ENCODE results near the gene DUXA. TPM values are rescaled to one million over a fixed set of nuclear protein-coding genes. Genes with fewer than 3 reads are reported as not detected.
"Not testable (repeated sequence)": the region's sequence is repeated elsewhere in the genome, so short reads cannot be mapped to it uniquely, and the experiment has no call there.

The DUXA gene
- total RNA-seq, 2 donors from 2014 or later, result not detected

DNA sequence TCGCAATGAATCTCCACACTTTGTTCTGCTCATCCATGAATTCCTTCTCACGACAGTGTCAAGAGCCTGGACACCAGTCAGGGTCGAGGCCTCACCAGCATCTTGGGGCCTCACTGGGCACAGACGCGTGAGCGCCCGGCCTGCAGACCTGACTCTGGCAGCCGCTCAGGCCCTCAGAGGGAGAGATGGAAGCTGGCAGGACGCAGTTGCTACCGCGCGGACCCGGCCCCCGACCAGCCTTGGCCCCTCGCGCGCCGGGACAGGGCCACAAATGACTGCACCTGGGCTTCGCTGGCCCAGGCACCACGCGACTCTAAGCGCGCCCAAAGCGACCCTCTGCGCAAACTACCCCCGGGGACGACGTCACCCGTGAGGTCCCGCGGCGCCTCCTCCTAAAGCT is 48.4 kb downstream of the DUXA start:
- ATAC-seq (ENCODE audit: insufficient number of reproducible peaks, low FRiP score, low read depth), result no peak
- TF ChIP-seq, protein P1, sequence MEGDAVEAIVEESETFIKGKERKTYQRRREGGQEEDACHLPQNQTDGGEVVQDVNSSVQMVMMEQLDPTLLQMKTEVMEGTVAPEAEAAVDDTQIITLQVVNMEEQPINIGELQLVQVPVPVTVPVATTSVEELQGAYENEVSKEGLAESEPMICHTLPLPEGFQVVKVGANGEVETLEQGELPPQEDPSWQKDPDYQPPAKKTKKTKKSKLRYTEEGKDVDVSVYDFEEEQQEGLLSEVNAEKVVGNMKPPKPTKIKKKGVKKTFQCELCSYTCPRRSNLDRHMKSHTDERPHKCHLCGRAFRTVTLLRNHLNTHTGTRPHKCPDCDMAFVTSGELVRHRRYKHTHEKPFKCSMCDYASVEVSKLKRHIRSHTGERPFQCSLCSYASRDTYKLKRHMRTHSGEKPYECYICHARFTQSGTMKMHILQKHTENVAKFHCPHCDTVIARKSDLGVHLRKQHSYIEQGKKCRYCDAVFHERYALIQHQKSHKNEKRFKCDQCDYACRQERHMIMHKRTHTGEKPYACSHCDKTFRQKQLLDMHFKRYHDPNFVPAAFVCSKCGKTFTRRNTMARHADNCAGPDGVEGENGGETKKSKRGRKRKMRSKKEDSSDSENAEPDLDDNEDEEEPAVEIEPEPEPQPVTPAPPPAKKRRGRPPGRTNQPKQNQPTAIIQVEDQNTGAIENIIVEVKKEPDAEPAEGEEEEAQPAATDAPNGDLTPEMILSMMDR (IDR thresholded peaks at IDR 0.05), result no peak
- H3K4me1 ChIP-seq (ENCODE audit: control insufficient read depth in 1 of 2, low read depth in 2 of 2), result no peaks in the 10 kb centered on the region

GRCh38 chr19:57113501-57113900 is 53.8 kb downstream of the DUXA start:
- not testable (repeated sequence) for H3K27ac ChIP-seq; H3K36me3 ChIP-seq; H3K4me3 ChIP-seq; H3K4me1 ChIP-seq (ENCODE audit: control insufficient read depth in 1 of 2, low read depth in 2 of 2); ATAC-seq (ENCODE audit: insufficient number of reproducible peaks, low FRiP score, low read depth); DNase-seq (ENCODE audit: low spot score); H3K27me3 ChIP-seq (replicated peaks; ENCODE audit: insufficient read depth)
- peaks cover 22% of the 10 kb centered on the region for H3K9me3 ChIP-seq

More for the DNA sequence above, 48.4 kb downstream of the DUXA start:
- Histone ChIP-seq H3K27me3 (replicated peaks; ENCODE audit: insufficient read depth) (no peaks in the 10 kb centered on the region), H3K9me3 (no peaks in the 10 kb centered on the region), H3K4me3 (no peak overlapping the region), H3K27ac (no peak overlapping the region), H3K36me3 (no peaks in the 10 kb centered on the region)
- no peak for DNase-seq (ENCODE audit: low spot score)

DNA sequence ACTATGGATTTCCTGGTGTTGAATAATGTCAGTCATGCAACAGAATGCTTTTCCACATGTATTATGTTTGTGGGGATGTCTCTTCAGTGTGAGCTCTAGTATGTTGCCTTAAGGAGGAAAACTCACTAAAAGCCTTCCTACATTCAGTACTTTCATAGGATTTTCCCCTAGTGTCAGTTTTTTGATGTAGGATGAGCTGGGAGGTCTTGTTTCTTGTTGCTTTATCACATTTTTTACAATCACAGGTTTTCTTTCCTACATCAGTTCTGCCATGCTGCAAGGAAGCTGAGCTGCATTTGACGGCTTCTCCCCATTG is 56.0 kb downstream of the DUXA start:
- H3K9me3 ChIP-seq, result peaks cover 25% of the 10 kb centered on the region
- H3K4me3 ChIP-seq, result no peak overlapping the region
- no peak for DNase-seq (ENCODE audit: low spot score)
- TF ChIP-seq, protein P1 (IDR thresholded peaks at IDR 0.05), result no peak
- no peaks in the 10 kb centered on the region for H3K27me3 ChIP-seq (replicated peaks; ENCODE audit: insufficient read depth)
- H3K36me3 ChIP-seq, result no peaks in the 10 kb centered on the region
- no peak for ATAC-seq (ENCODE audit: insufficient number of reproducible peaks, low FRiP score, low read depth)
- H3K4me1 ChIP-seq (ENCODE audit: control insufficient read depth in 1 of 2, low read depth in 2 of 2), result no peaks in the 10 kb centered on the region
- H3K27ac ChIP-seq, result no peak overlapping the region

DNA sequence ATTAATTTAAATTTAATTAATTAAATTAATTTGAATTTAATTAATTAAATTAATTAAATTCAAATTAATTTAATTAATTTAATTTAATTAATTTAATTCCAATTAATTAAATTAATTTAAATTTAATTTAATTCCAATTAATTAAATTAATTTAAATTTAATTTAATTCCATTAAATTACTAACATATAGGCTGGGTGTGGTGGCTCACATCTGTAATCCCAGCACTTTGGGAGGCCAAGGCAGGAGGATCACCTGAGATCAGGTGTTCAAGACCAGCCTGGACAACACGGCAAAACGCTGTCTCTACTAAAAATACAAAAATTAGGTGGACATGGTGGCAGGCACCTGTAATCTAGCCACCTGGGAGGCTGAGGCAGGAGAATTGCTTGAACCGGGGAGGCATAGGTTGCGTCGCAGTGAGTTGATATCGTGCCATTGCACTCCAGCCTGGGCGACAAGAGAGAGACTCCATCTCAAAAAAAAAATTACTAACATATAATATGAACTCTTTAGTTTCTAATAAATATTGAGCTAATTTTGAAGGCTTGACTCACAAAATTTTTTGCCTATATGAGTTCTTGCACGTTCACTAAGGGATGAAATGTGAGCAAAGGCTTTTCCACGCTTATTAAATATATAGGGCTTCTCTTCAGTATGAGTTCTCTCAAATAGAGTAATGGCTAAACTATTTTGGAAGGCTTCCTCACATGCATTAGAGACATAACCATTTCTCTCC is 56.5 kb downstream of the DUXA start:
- TF ChIP-seq, protein P1 (IDR thresholded peaks at IDR 0.05), result no peak
- Histone ChIP-seq H3K4me3 (no peak overlapping the region), H3K9me3 (peaks cover 25% of the 10 kb centered on the region), H3K4me1 (ENCODE audit: control insufficient read depth in 1 of 2, low read depth in 2 of 2) (no peaks in the 10 kb centered on the region), H3K27ac (no peak overlapping the region), H3K27me3 (replicated peaks; ENCODE audit: insufficient read depth) (no peaks in the 10 kb centered on the region), H3K36me3 (no peaks in the 10 kb centered on the region)
- ATAC-seq (ENCODE audit: insufficient number of reproducible peaks, low FRiP score, low read depth) (no peak), DNase-seq (ENCODE audit: low spot score) (no peak)

GRCh38 chr19:57106722-57107235 is 60.5 kb downstream of the DUXA start:
- Histone ChIP-seq H3K36me3 (no peaks in the 10 kb centered on the region), H3K4me1 (ENCODE audit: control insufficient read depth in 1 of 2, low read depth in 2 of 2) (peaks cover 0 to 7% of the 10 kb centered on the region in 2 donors), H3K27ac (no peak overlapping the region), H3K9me3 (peaks cover 24% of the 10 kb centered on the region), H3K27me3 (replicated peaks; ENCODE audit: insufficient read depth) (no peaks in the 10 kb centered on the region), H3K4me3 (no peak overlapping the region)
- ATAC-seq (ENCODE audit: insufficient number of reproducible peaks, low FRiP score, low read depth) (no peak), DNase-seq (ENCODE audit: low spot score) (no peak)
- TF ChIP-seq, protein P1 (IDR thresholded peaks at IDR 0.05), result no peak

Data from thoracic aorta (tissue), 2 donors.